Measurements from ENCODE around the gene PPME1.

GRCh38 chr11:74206746-74207145 is 35.7 kb downstream of the PPME1 start:
- TF ChIP-seq CTCF (IDR thresholded peaks at IDR 0.05), result no peak
- no peak for TF ChIP-seq EP300 (IDR thresholded peaks at IDR 0.05)
- no peak for TF ChIP-seq POLR2AphosphoS5 (IDR thresholded peaks at IDR 0.05)
- TF ChIP-seq POLR2A (IDR thresholded peaks at IDR 0.05), result no peak

Data from stomach (tissue), 4 donors.